Hematopoietic multipotent progenitor cell treated with erythropoietin and hydrocortisone succinate and interleukin-3 and kit ligand, for 8 days (in vitro differentiated cells): ENCODE data around the gene NUTM1.
"Not testable (repeated sequence)": the region's sequence is repeated elsewhere in the genome, so short reads cannot be mapped to it uniquely, and the experiment has no call there.

ENCODE experiments used
- DNase-seq: peaks from one replicate; pipeline ENCODE4 v3.0.0-alpha.2; 2015

The NUTM1 gene

GRCh38 chr15:34365836-34366235, 22.7 kb downstream of the NUTM1 start:
- no peak for DNase-seq

- peak; percentile 68 for DNase-seq
Measured at GRCh38 chr15:34366271-34367065, 23.4 kb downstream of the NUTM1 start.

GRCh38 chr15:34367101-34368081, 24.3 kb downstream of the NUTM1 start, which contains the start of gene LPCAT4:
LPCAT4 (minus strand) TSS chr15:34367196; CDS start chr15:34367100, 96 bp downstream.
- DNase-seq: peak; percentile 92

- no peak for DNase-seq
Measured at GRCh38 chr15:34370129-34370528, 27.0 kb downstream of the NUTM1 start.

GRCh38 chr15:34370643-34371042, 27.5 kb downstream of the NUTM1 start:
- DNase-seq: no peak

- DNase-seq: no peak
Measured at GRCh38 chr15:34373951-34374350, 30.8 kb downstream of the NUTM1 start.

GRCh38 chr15:34374816-34375215, 31.7 kb downstream of the NUTM1 start:
- no peak for DNase-seq

GRCh38 chr15:34375541-34375940, 32.4 kb downstream of the NUTM1 start:
- DNase-seq: not testable (repeated sequence)

- no peak for DNase-seq
Measured at GRCh38 chr15:34376856-34377255, 33.7 kb downstream of the NUTM1 start.

- DNase-seq: not testable (repeated sequence)
Measured at GRCh38 chr15:34380491-34380890, 37.4 kb downstream of the NUTM1 start.

- DNase-seq: not testable (repeated sequence)
Measured at GRCh38 chr15:34381829-34382521, 38.9 kb downstream of the NUTM1 start.

- DNase-seq: not testable (repeated sequence)
Measured at GRCh38 chr15:34389594-34390086, 46.5 kb downstream of the NUTM1 start.

GRCh38 chr15:34392981-34393380, 49.9 kb downstream of the NUTM1 start:
- not testable (repeated sequence) for DNase-seq

GRCh38 chr15:34397637-34398259, 54.6 kb downstream of the NUTM1 start:
- DNase-seq: not testable (repeated sequence)

- not testable (repeated sequence) for DNase-seq
Measured at GRCh38 chr15:34403160-34403598, 60.1 kb downstream of the NUTM1 start.

- not testable (repeated sequence) for DNase-seq
Measured at GRCh38 chr15:34403899-34404298, 60.8 kb downstream of the NUTM1 start.
